ENCODE measurements around the gene DES.

DNA sequence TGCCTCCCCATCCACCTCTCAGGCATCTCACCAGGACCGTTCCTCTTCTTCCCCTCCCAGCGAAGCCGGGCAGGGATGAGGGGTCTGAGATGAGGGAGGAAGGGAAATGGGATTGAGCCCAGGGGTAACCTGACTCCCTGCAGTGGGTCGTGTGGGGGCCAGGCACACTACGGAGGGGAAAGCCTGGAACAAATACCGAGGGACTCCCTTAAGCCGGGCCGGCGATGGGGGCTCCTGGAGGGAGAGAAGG lies 16.2 kb downstream of the DES start:
- TF ChIP-seq, protein P1, sequence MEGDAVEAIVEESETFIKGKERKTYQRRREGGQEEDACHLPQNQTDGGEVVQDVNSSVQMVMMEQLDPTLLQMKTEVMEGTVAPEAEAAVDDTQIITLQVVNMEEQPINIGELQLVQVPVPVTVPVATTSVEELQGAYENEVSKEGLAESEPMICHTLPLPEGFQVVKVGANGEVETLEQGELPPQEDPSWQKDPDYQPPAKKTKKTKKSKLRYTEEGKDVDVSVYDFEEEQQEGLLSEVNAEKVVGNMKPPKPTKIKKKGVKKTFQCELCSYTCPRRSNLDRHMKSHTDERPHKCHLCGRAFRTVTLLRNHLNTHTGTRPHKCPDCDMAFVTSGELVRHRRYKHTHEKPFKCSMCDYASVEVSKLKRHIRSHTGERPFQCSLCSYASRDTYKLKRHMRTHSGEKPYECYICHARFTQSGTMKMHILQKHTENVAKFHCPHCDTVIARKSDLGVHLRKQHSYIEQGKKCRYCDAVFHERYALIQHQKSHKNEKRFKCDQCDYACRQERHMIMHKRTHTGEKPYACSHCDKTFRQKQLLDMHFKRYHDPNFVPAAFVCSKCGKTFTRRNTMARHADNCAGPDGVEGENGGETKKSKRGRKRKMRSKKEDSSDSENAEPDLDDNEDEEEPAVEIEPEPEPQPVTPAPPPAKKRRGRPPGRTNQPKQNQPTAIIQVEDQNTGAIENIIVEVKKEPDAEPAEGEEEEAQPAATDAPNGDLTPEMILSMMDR (IDR thresholded peaks at IDR 0.05): no peak
- no peak for TF ChIP-seq POLR2A (IDR thresholded peaks at IDR 0.05)
